Body of pancreas (tissue), 4 donors: ENCODE results near the gene PLD1. TPM values are rescaled to one million over a fixed set of nuclear protein-coding genes. Genes with fewer than 3 reads are reported as not detected.

Source experiments
- ATAC-seq: fragments of 150-250 bp; one replicate; pipeline ENCODE4 v1.9.1; 2016
- DNase-seq, 4 donors: peaks; one replicate each; pipeline ENCODE4 v3.0.0-alpha.2; 2019
- H3K27ac ChIP-seq, 4 donors: fragments of 200-600 bp; sonication (generic); 1 replicate in 3 of 4; 2 replicates in 1 of 4; pipeline versions ENCODE4 v1.5.1 to v1.6.1; 2016 to 2019; ENCODE audit warnings: mild to moderate bottlenecking in 1 of 4, mixed read lengths in 1 of 4, moderate library complexity in 1 of 4
- H3K27me3 ChIP-seq, 2 donors: fragments of 200-600 bp; sonication (generic); one replicate each; pipeline ENCODE4 v1.6.0; 2016; ENCODE audit warnings: mild to moderate bottlenecking in 1 of 2
- H3K36me3 ChIP-seq, 2 donors: fragments of 200-600 bp; sonication (generic); replicated peaks in 1 of 2; 2 replicates each; pipeline ENCODE4 v1.5.1; 2016; ENCODE audit warnings: low read depth in 2 of 2; ENCODE audit not compliant: insufficient read depth in 1 of 2
- H3K4me1 ChIP-seq: fragments of 200-600 bp; sonication (generic); one replicate; pipeline ENCODE4 v1.6.0; 2016
- H3K4me3 ChIP-seq, 2 donors: fragments of 200-600 bp; sonication (generic); 1 replicate in 1 of 2; 2 replicates in 1 of 2; pipeline ENCODE4 v1.5.1; 2016 to 2019
- H3K9me3 ChIP-seq, 3 donors: fragments of 200-600 bp; sonication (generic); 1 replicate in 2 of 3; 2 replicates in 1 of 3; pipeline ENCODE4 v1.5.1; 2016
- CTCF ChIP-seq, 7 experiments: fragments of 450-650 bp in 4 of 7; fragments of 200-600 bp in 3 of 7; sonication (generic) in 3 of 7; IDR thresholded peaks; one replicate each; pipeline ENCODE4 v1.5.1; 2016 to 2019; ENCODE audit warnings: antibody characterized with exemption in 7 of 7
- POLR2A ChIP-seq, 3 donors: fragments of 450-650 bp; IDR thresholded peaks; one replicate each; pipeline ENCODE4 v1.6.1; 2016; ENCODE audit warnings: antibody characterized with exemption in 3 of 3, mild to moderate bottlenecking in 2 of 3
- whole genome bisulfite sequencing, 2 donors: methylation state at CpG; one replicate each; pipeline ENCODE4 v1.1.5; 2017; 5-methylcytosine and 5-hydroxymethylcytosine counted together
- intact Hi-C: fragments of 100-400 bp; cut with DNase I; formaldehyde crosslinking; loops from one replicate; pipeline ENCODE4 v1.15.1; 2023
- total RNA-seq, 2 donors: library from RNA; depleted of rRNA; stranded (reverse); fragments of >200 nt; gene quantifications; one replicate each; pipeline ENCODE4 v1.1.0, GENCODE V29; 2016

Gene PLD1
- total RNA-seq, 2 donors from 2014 or later, result 60.4 to 96.2 TPM

DNA sequence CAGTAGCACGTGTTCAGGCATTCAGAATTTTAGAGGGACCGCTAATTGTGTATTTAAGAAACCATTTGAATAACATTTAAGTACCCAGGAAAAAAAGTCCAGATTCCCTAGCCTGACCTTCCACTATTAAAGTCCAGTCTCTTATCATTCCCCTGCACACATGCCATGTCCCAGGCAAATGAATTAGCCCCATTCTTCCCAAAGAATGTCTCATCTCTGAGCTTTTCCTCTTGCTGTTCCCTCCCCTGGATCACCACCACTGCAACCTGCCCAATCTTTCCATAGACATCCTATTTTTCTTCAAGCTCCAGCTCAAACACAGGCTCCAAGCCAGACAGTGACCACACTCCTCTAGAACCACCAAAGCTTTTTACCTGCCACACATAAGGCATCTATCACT is 25.9 kb downstream of the PLD1 start:
- Histone ChIP-seq H3K9me3 (no peaks in the 10 kb centered on the region), H3K4me3 (no peak overlapping the region), H3K27me3 (no peaks in the 10 kb centered on the region), H3K4me1 (no peaks in the 10 kb centered on the region), H3K27ac (no peak overlapping the region), H3K36me3 (no peaks in the 10 kb centered on the region)
- intact Hi-C loops, result no loop called here
- TF ChIP-seq POLR2A (IDR thresholded peaks at IDR 0.05), result no peak
- no peak for TF ChIP-seq CTCF (IDR thresholded peaks at IDR 0.05)
- 76 to 90% methylated on average over 2 of the region's 2 CpGs for WGBS, 2 donors
- ATAC-seq (no peak), DNase-seq (no peak)

DNA sequence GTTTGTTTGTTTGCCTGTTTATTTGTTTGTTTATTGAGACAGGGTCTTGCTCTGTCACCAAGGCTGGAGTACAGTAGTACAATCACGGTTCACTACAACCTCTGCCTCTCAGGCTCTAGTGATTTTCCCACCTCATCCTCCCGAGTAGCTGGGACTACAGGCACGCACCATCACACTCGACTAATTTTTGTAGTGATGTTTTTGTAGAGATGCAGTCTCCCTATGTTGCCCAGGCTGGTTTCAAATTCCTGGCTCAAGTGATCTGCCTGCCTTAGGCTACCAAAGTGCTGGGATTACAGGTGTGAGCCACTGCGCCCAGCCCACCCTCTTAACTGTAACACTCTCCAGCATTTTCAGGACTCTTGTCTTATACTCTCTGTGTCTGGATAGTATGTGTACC is 26.7 kb downstream of the PLD1 start:
- Histone ChIP-seq H3K4me1 (no peaks in the 10 kb centered on the region), H3K4me3 (no peak overlapping the region), H3K27ac (no peak overlapping the region), H3K27me3 (no peaks in the 10 kb centered on the region), H3K9me3 (no peaks in the 10 kb centered on the region), H3K36me3 (no peaks in the 10 kb centered on the region)
- ATAC-seq (no peak), DNase-seq (no peak)
- 73 to 76% methylated on average over 5 of the region's 5 CpGs for WGBS, 2 donors
- intact Hi-C loops, result no loop called here
- no peak for TF ChIP-seq POLR2A (IDR thresholded peaks at IDR 0.05)
- no peak for TF ChIP-seq CTCF (IDR thresholded peaks at IDR 0.05)

- WGBS, 2 donors, result 60 to 69% methylated on average over 2 of the region's 2 CpGs
- ATAC-seq, result no peak
Measured at GRCh38 chr3:171783086-171783485, 27.2 kb downstream of the PLD1 start.

GRCh38 chr3:171782617-171783016 is 27.7 kb downstream of the PLD1 start:
- whole genome bisulfite sequencing, 2 donors, result 48 to 54% methylated on average over 1 of the region's 1 CpG
- TF ChIP-seq CTCF (IDR thresholded peaks at IDR 0.05), result no peak
- TF ChIP-seq POLR2A (IDR thresholded peaks at IDR 0.05), result no peak
- ATAC-seq, result no peak

More at GRCh38 chr3:171783086-171783485, 27.2 kb downstream of the PLD1 start:
- Histone ChIP-seq H3K4me1 (no peaks in the 10 kb centered on the region), H3K27me3 (no peaks in the 10 kb centered on the region), H3K27ac (no peak overlapping the region), H3K4me3 (no peak overlapping the region), H3K9me3 (no peaks in the 10 kb centered on the region), H3K36me3 (no peaks in the 10 kb centered on the region)
- no peak for TF ChIP-seq POLR2A (IDR thresholded peaks at IDR 0.05)
- no peak for TF ChIP-seq CTCF (IDR thresholded peaks at IDR 0.05)
- intact Hi-C loops, result no loop called here
- DNase-seq, result no peak

DNA sequence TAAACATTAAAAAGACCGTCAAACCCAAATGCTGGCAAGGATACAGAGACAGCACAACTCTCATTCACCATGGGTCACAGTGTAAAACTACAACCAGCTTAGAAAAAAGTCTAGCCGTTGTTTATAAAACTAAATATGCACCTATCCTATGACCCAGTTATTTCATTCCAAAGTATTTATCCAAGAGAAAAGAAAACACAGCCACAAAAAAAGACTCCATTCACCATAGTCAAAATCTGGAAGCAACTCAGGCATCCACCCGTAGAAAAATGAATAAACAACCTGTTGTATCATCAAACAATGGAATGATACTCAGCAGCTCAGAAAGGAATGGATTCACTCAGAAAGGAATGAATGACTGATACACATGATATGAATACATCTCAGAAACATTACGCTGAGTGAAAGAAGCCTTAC is 28.6 kb downstream of the PLD1 start:
- intact Hi-C loops, result no loop called here
- 69 to 76% methylated on average over 4 of the region's 4 CpGs for WGBS, 2 donors

More at GRCh38 chr3:171782617-171783016, 27.7 kb downstream of the PLD1 start:
- Histone ChIP-seq H3K36me3 (no peaks in the 10 kb centered on the region), H3K4me3 (no peak overlapping the region), H3K9me3 (no peaks in the 10 kb centered on the region), H3K27me3 (no peaks in the 10 kb centered on the region), H3K4me1 (no peaks in the 10 kb centered on the region), H3K27ac (no peak overlapping the region)
- DNase-seq, result no peak
- intact Hi-C loops, result no loop called here

More for the DNA sequence above, 28.6 kb downstream of the PLD1 start:
- TF ChIP-seq POLR2A (IDR thresholded peaks at IDR 0.05) (no peak), CTCF (IDR thresholded peaks at IDR 0.05) (no peak)
- Histone ChIP-seq H3K27ac (no peak overlapping the region), H3K27me3 (no peaks in the 10 kb centered on the region), H3K36me3 (no peaks in the 10 kb centered on the region), H3K9me3 (no peaks in the 10 kb centered on the region), H3K4me1 (no peaks in the 10 kb centered on the region), H3K4me3 (no peak overlapping the region)
- ATAC-seq, result no peak
- DNase-seq, result no peak
